ENCODE measurements around the gene OSBP2. TPM values are rescaled to one million over a fixed set of nuclear protein-coding genes. Genes with fewer than 3 reads are reported as not detected.

The OSBP2 gene
- total and polyA plus RNA-seq, 12 donors = 0.84 to 20.1 (median 13.2) TPM

GRCh38 chr22:30665786-30666185 lies 28.9 kb upstream of the OSBP2 start:
- H3K4me3 ChIP-seq = no peak overlapping the region
- no peak overlapping the region for H3K27ac ChIP-seq
- 92 to 95% methylated on average over 4 of the region's 4 CpGs for WGBS, 2 donors
- ATAC-seq = no peak
- DNase-seq = no peak
- intact Hi-C loops (cut with DNase I) = loop anchor here in 1 of 10 donors (2.0 kb wide), 1 partner anchor 31 kb away; the partner anchor contains the start of gene SLC35E4
- H3K9me3 ChIP-seq = no peaks in the 10 kb centered on the region
- peaks cover 0 to 9% (median 0%) of the 10 kb centered on the region in 7 donors for H3K27me3 ChIP-seq
- TF ChIP-seq CTCF (IDR thresholded peaks at IDR 0.05) = no peak
- H3K36me3 ChIP-seq = peaks cover 0 to 34% (median 6%) of the 10 kb centered on the region in 9 donors
- H3K4me1 ChIP-seq = peaks cover 0 to 22% (median 16%) of the 10 kb centered on the region in 9 donors

GRCh38 chr22:30667107-30667493 lies 27.6 kb upstream of the OSBP2 start:
- peak in 1 of 8 donors; percentile 2 for ATAC-seq
- peaks cover 0 to 22% (median 16%) of the 10 kb centered on the region in 9 donors for H3K4me1 ChIP-seq
- H3K27ac ChIP-seq = peak overlapping the region in 6 of 10 donors; percentile 43 to 83 (median 62)
- peak overlapping the region; percentile 54 to 96 (median 86) for H3K4me3 ChIP-seq
- intact Hi-C loops (cut with DNase I) = loop anchor here in 2 of 10 donors (1.0 to 2.0 kb wide), 2 partner anchors 32 kb away; partner anchors contain the start of gene SLC35E4 (in 2 of the 2)
- H3K9me3 ChIP-seq = no peaks in the 10 kb centered on the region
- DNase-seq = no peak
- no peak for TF ChIP-seq CTCF (IDR thresholded peaks at IDR 0.05)
- peaks cover 0 to 9% (median 0%) of the 10 kb centered on the region in 7 donors for H3K27me3 ChIP-seq
- peaks cover 0 to 26% (median 6%) of the 10 kb centered on the region in 9 donors for H3K36me3 ChIP-seq
- WGBS, 2 donors = 3% methylated on average over 18 of the region's 18 CpGs

- TF ChIP-seq CTCF (IDR thresholded peaks at IDR 0.05) = peak; percentile 10 to 48 (median 41)
- Histone ChIP-seq H3K27ac (peak within 1 kb of the TSS in 7 of 10 donors; percentile 28 to 83 (median 56)), H3K4me1 (peaks cover 0 to 22% (median 16%) of the 10 kb centered on the region in 9 donors), H3K36me3 (peaks cover 0 to 19% (median 6%) of the 10 kb centered on the region in 9 donors), H3K9me3 (no peaks in the 10 kb centered on the region), H3K27me3 (peaks cover 0 to 9% (median 0%) of the 10 kb centered on the region in 7 donors), H3K4me3 (peak within 1 kb of the TSS; percentile 54 to 96 (median 86))
- intact Hi-C loops (cut with DNase I) = loop anchor here in 2 of 10 donors (1.0 to 2.0 kb wide), 2 partner anchors 32 to 33 kb away; partner anchors contain the start of gene SLC35E4 (in 2 of the 2)
- peak; percentile 92 to 96 for DNase-seq
- WGBS, 2 donors = 0 to 1% methylated on average over 72 to 77 of the region's 77 CpGs
- ATAC-seq = peak; percentile 99 to 100 (median 99)
Measured at GRCh38 chr22:30667494-30668385, 26.9 kb upstream of the OSBP2 start, which contains the start of gene DUSP18. Gene DUSP18, minus strand, starts transcription at chr22:30667875. Its CDS starts 3,872 bp downstream, at chr22:30664003.

- intact Hi-C loops (cut with DNase I) = no loop called here
- H3K27me3 ChIP-seq = peaks cover 0 to 9% (median 0%) of the 10 kb centered on the region in 7 donors
- peak overlapping the region; percentile 54 to 96 (median 86) for H3K4me3 ChIP-seq
- H3K36me3 ChIP-seq = peaks cover 0 to 13% (median 2%) of the 10 kb centered on the region in 9 donors
- TF ChIP-seq CTCF (IDR thresholded peaks at IDR 0.05) = no peak
- DNase-seq = no peak
- WGBS, 2 donors = 22 to 33% methylated on average over 10 of the region's 10 CpGs
- peak in 2 of 8 donors; percentile 9 to 34 for ATAC-seq
- H3K9me3 ChIP-seq = no peaks in the 10 kb centered on the region
- H3K27ac ChIP-seq = peak overlapping the region in 5 of 10 donors; percentile 54 to 83 (median 68)
- H3K4me1 ChIP-seq = peaks cover 0 to 22% (median 16%) of the 10 kb centered on the region in 9 donors
Measured at GRCh38 chr22:30668386-30668710, 26.3 kb upstream of the OSBP2 start.
